SU-DHL-6 (cell line): Measurements from ENCODE around the gene MBL2.

Source experiments
- H2AFZ ChIP-seq: fragments of 200-600 bp; sonication (generic); 2 replicates; pipeline ENCODE4 v1.6.1; 2014; ENCODE audit warnings: low read depth, mild to moderate bottlenecking, moderate library complexity, mixed read lengths, antibody characterized with exemption, low read length; ENCODE audit not compliant: severe bottlenecking
- H3F3A ChIP-seq: fragments of 200-600 bp; shearing (Covaris generic); 2 replicates; pipeline ENCODE4 v1.6.0; 2016; ENCODE audit warnings: antibody characterized with exemption, mild to moderate bottlenecking; ENCODE audit not compliant: insufficient read depth
- H3K27ac ChIP-seq: fragments of 200-600 bp; sonication (generic); 2 replicates; pipeline ENCODE4 v1.5.1; 2016; ENCODE audit warnings: low read depth, mild to moderate bottlenecking, low read length, moderate library complexity, mixed read lengths
- H3K27me3 ChIP-seq: fragments of 200-600 bp; sonication (generic), shearing (Covaris generic); 2 replicates; pipeline ENCODE4 v1.6.0; 2014; ENCODE audit warnings: mild to moderate bottlenecking, low read length
- H3K36me3 ChIP-seq: fragments of 200-600 bp; sonication (generic); 2 replicates; pipeline ENCODE4 v1.6.1; 2014; ENCODE audit warnings: mild to moderate bottlenecking, low read length, mixed read lengths
- H3K4me2 ChIP-seq: fragments of 300-600, 200-600 bp; shearing (Covaris generic), sonication (generic); 2 replicates; pipeline ENCODE4 v1.6.0; 2014; ENCODE audit warnings: low read length, low read depth, mild to moderate bottlenecking; ENCODE audit not compliant: poor library complexity, severe bottlenecking
- H3K4me3 ChIP-seq: fragments of 200-600 bp; sonication (generic); 2 replicates; pipeline ENCODE4 v1.5.1; 2014; ENCODE audit warnings: antibody characterized with exemption, low read length, mild to moderate bottlenecking, mixed read lengths; ENCODE audit not compliant: insufficient read depth, poor library complexity, severe bottlenecking
- H3K79me2 ChIP-seq: fragments of 200-600 bp; sonication (generic); 2 replicates; pipeline ENCODE4 v1.6.1; 2014; ENCODE audit warnings: mild to moderate bottlenecking, low read length, moderate library complexity; ENCODE audit not compliant: insufficient read depth
- H3K9ac ChIP-seq: fragments of 200-600 bp; sonication (generic); 2 replicates; pipeline ENCODE4 v1.7.0; 2014; ENCODE audit warnings: mild to moderate bottlenecking, low read length
- H3K9me2 ChIP-seq: fragments of 200-600 bp; sonication (generic); replicated peaks from 2 replicates; pipeline ENCODE4 v1.6.1; 2014; ENCODE audit warnings: low read length; ENCODE audit not compliant: insufficient read depth
- H3K9me3 ChIP-seq: fragments of 200-600 bp; sonication (generic); 2 replicates; pipeline ENCODE4 v1.6.1; 2014; ENCODE audit warnings: low read length, mixed read lengths; ENCODE audit not compliant: insufficient read depth
- H4K20me1 ChIP-seq: fragments of 200-600 bp; sonication (generic); 2 replicates; pipeline ENCODE4 v1.6.1; 2014; ENCODE audit warnings: low read depth, mild to moderate bottlenecking, antibody characterized with exemption, low read length, moderate library complexity, mixed read lengths
- EZH2phosphoT487 ChIP-seq: fragments of 200-600 bp; sonication (generic), shearing (Covaris generic); conservative IDR thresholded peaks from 2 replicates; pipeline ENCODE4 v1.6.1; 2018; ENCODE audit warnings: mild to moderate bottlenecking, antibody characterized with exemption, low read length, moderate library complexity, mixed read lengths
- TF ChIP-seq, protein P1 (sequence below): fragments of 200-600 bp; sonication (generic); IDR thresholded peaks from one replicate; pipeline ENCODE4 v1.5.1; 2017; ENCODE audit warnings: antibody characterized with exemption, mild to moderate bottlenecking, low read length, moderate library complexity; ENCODE audit not compliant: insufficient read depth, poor library complexity, severe bottlenecking

Gene MBL2

DNA sequence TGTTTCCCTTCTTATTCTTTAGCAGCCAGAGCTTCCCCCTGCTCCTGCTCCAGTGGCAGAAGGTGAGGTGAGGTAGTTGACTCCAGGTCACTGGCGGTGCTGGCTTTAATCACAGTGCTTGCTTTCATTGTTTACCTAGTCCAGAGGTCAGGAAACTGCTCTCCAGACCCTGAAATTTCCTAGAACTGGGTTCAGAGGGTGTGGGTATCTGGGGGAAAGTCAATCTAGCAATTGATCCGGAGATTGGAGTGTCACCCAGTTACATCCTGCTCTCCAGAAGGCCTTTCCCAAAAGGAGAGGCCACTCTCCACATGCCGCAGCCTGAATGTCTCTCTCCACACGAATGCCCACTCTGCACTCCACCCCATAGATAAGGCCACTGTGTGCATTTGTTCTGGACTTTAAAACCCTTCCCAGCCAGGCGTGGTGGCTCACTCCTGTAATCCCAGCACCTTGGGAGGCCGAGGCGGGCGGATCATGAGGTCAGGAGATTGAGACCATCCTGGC is 2.1 kb upstream of the MBL2 start:
- no peak for TF ChIP-seq EZH2phosphoT487
- TF ChIP-seq, protein P1, sequence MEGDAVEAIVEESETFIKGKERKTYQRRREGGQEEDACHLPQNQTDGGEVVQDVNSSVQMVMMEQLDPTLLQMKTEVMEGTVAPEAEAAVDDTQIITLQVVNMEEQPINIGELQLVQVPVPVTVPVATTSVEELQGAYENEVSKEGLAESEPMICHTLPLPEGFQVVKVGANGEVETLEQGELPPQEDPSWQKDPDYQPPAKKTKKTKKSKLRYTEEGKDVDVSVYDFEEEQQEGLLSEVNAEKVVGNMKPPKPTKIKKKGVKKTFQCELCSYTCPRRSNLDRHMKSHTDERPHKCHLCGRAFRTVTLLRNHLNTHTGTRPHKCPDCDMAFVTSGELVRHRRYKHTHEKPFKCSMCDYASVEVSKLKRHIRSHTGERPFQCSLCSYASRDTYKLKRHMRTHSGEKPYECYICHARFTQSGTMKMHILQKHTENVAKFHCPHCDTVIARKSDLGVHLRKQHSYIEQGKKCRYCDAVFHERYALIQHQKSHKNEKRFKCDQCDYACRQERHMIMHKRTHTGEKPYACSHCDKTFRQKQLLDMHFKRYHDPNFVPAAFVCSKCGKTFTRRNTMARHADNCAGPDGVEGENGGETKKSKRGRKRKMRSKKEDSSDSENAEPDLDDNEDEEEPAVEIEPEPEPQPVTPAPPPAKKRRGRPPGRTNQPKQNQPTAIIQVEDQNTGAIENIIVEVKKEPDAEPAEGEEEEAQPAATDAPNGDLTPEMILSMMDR, result no peak
- Histone ChIP-seq H3K4me3 (no peak overlapping the region), H3K4me2 (no peak overlapping the region), H3K79me2 (no peaks in the 10 kb centered on the region), H3K36me3 (no peaks in the 10 kb centered on the region), H3K27ac (no peak overlapping the region), H3K27me3 (no peaks in the 10 kb centered on the region), H3K9me3 (no peaks in the 10 kb centered on the region), H3K9ac (no peak overlapping the region), H3F3A (no peaks in the 10 kb centered on the region), H4K20me1 (no peaks in the 10 kb centered on the region), H2AFZ (no peak overlapping the region), H3K9me2 (no peaks in the 10 kb centered on the region)

DNA sequence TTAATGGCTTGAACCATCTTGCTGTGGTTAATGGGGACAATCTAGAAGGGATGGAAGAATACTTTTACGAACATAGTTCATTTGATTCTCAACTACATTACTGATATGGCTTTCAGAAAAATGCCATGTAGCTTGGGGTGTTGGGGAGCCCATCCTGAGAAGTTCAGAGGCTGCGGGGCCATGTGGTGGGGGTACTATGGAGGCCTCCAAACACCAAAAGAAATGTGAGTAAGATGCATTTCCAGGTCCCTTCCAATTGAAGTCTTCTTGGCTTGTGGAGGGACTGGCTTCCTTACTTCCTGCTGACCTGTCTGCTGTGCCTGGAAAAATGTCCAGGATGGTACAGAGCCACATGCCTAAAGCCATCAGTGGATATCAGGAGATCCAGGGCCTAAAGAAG is 1.6 kb upstream of the MBL2 start:
- H3K36me3 ChIP-seq, result no peaks in the 10 kb centered on the region
- TF ChIP-seq, protein P1, result no peak
- TF ChIP-seq EZH2phosphoT487, result no peak
- no peak overlapping the region for H3K27ac ChIP-seq
- H3K27me3 ChIP-seq, result no peaks in the 10 kb centered on the region
- H3F3A ChIP-seq, result no peaks in the 10 kb centered on the region
- no peaks in the 10 kb centered on the region for H3K9me2 ChIP-seq
- H2AFZ ChIP-seq, result no peak overlapping the region
- H4K20me1 ChIP-seq, result no peaks in the 10 kb centered on the region
- no peak overlapping the region for H3K4me2 ChIP-seq
- no peak overlapping the region for H3K9ac ChIP-seq
- H3K79me2 ChIP-seq, result no peaks in the 10 kb centered on the region
- no peaks in the 10 kb centered on the region for H3K9me3 ChIP-seq
- H3K4me3 ChIP-seq, result no peak overlapping the region

DNA sequence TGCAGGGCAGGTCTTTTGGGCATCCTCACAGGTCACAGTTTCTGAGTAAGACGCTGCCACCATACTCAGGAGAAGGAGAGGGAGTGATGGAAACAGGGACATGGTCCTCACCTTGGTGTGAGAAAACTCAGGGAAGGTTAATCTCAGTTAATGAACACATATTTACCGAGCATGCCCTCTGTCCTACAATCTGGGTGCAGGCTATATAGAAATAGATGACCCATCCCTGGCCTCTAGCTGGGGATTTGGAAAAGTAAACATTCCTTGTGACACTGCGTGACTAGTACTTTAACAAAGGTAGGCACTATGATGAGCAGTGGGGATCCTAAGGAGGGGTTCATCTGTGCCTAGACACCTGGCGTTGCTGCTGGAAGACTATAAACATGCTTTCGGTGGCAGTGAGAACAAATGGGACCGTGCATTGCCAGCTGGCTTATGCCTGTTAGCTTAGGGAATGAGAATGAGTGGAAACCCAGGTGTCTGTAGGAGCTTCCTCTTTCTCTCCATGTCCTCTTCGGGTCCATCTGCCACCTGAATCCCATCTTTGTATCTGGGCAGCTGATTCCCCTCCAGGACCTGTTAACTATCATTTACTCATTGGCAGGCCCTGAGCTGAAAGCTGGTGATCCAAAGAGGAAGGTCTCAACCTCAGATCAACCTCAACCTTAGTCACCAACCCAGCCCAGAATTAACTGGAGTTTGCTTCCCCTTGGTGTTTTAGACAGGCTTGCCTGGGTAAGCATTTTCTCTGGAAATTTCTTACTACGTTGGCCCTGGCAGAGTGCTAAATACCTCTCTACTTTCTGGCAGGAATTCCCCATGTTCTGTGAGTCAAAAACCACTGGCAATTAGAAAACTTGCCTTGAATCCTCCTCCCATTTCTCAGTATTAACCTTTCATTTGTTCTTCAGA is 794 bp downstream of the MBL2 start:
- H3K9me2 ChIP-seq, result no peaks in the 10 kb centered on the region
- no peaks in the 10 kb centered on the region for H3K36me3 ChIP-seq
- H3F3A ChIP-seq, result no peaks in the 10 kb centered on the region
- no peaks in the 10 kb centered on the region for H3K79me2 ChIP-seq
- H3K27me3 ChIP-seq, result no peaks in the 10 kb centered on the region
- H2AFZ ChIP-seq, result no peak overlapping the region
- no peaks in the 10 kb centered on the region for H3K9me3 ChIP-seq
- no peak for TF ChIP-seq EZH2phosphoT487
- TF ChIP-seq, protein P1, result no peak
- H3K4me3 ChIP-seq, result no peak overlapping the region
- no peak overlapping the region for H3K4me2 ChIP-seq
- H3K27ac ChIP-seq, result no peak overlapping the region
- H4K20me1 ChIP-seq, result no peaks in the 10 kb centered on the region
- no peak overlapping the region for H3K9ac ChIP-seq
